GM23338 (cell line): Measurements from ENCODE around the gene UNKL.

Experiments
- EZH2 ChIP-seq: fragments of 200-600 bp; sonication (generic); IDR thresholded peaks from one replicate; pipeline ENCODE4 v1.8.0; 2017; ENCODE audit warnings: antibody characterized with exemption, mild to moderate bottlenecking, low read depth; ENCODE audit not compliant: unreplicated experiment
- POLR2AphosphoS5 ChIP-seq: IDR thresholded peaks from 2 replicates; pipeline ENCODE4 v1.6.1; 2016; ENCODE audit warnings: antibody characterized with exemption, low read depth
- TF ChIP-seq, protein P1 (sequence below), 2 experiments: fragments of 200-600 bp in 1 of 2; sonication (generic) in 1 of 2; conservative IDR thresholded peaks; 2 replicates each; pipeline versions ENCODE4 v1.5.1 to v1.6.1; 2016 to 2017; ENCODE audit warnings: antibody characterized with exemption in 2 of 2, low read depth in 2 of 2, mild to moderate bottlenecking in 2 of 2, moderate library complexity in 1 of 2
- TF ChIP-seq, protein P2 (sequence below): IDR thresholded peaks from one replicate; pipeline ENCODE4 v1.6.1; 2018; ENCODE audit warnings: antibody characterized with exemption; ENCODE audit not compliant: unreplicated experiment

DNA sequence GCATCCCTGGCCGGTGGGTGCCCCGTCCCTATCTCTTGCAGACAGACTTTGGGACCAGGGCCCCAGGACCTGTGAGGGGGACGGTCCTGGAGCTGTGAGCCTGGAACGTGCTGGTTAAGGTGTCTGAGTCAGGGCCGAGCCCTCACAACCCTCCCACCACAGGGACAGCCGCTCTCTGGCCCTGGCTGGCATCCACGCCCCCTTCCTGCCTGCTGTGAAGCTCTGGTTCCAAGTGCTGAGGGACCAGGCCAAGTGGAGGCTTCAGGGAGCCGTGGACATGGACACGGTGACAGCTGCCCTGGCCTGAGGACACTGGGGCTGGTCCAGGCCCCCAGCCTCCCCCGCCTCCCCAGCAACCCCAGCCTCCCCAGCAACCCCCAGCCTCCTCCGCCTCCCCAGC is 69.4 kb downstream of the UNKL start:
- TF ChIP-seq, protein P1, sequence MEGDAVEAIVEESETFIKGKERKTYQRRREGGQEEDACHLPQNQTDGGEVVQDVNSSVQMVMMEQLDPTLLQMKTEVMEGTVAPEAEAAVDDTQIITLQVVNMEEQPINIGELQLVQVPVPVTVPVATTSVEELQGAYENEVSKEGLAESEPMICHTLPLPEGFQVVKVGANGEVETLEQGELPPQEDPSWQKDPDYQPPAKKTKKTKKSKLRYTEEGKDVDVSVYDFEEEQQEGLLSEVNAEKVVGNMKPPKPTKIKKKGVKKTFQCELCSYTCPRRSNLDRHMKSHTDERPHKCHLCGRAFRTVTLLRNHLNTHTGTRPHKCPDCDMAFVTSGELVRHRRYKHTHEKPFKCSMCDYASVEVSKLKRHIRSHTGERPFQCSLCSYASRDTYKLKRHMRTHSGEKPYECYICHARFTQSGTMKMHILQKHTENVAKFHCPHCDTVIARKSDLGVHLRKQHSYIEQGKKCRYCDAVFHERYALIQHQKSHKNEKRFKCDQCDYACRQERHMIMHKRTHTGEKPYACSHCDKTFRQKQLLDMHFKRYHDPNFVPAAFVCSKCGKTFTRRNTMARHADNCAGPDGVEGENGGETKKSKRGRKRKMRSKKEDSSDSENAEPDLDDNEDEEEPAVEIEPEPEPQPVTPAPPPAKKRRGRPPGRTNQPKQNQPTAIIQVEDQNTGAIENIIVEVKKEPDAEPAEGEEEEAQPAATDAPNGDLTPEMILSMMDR (conservative IDR thresholded peaks at IDR 0.05; ENCODE audit: low read depth in 2 of 2) = no peak
- TF ChIP-seq, protein P2, sequence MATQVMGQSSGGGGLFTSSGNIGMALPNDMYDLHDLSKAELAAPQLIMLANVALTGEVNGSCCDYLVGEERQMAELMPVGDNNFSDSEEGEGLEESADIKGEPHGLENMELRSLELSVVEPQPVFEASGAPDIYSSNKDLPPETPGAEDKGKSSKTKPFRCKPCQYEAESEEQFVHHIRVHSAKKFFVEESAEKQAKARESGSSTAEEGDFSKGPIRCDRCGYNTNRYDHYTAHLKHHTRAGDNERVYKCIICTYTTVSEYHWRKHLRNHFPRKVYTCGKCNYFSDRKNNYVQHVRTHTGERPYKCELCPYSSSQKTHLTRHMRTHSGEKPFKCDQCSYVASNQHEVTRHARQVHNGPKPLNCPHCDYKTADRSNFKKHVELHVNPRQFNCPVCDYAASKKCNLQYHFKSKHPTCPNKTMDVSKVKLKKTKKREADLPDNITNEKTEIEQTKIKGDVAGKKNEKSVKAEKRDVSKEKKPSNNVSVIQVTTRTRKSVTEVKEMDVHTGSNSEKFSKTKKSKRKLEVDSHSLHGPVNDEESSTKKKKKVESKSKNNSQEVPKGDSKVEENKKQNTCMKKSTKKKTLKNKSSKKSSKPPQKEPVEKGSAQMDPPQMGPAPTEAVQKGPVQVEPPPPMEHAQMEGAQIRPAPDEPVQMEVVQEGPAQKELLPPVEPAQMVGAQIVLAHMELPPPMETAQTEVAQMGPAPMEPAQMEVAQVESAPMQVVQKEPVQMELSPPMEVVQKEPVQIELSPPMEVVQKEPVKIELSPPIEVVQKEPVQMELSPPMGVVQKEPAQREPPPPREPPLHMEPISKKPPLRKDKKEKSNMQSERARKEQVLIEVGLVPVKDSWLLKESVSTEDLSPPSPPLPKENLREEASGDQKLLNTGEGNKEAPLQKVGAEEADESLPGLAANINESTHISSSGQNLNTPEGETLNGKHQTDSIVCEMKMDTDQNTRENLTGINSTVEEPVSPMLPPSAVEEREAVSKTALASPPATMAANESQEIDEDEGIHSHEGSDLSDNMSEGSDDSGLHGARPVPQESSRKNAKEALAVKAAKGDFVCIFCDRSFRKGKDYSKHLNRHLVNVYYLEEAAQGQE = no peak
- TF ChIP-seq POLR2AphosphoS5 = no peak
- no peak for TF ChIP-seq EZH2
